T-helper 1 cell treated with Interleukin-12 subunit alpha and Interleukin-12 subunit beta and Interleukin-4 antibody, amounts not matched to agents 30 μg/mL and 1 μg/mL, for 36 hours (primary cell): ENCODE results near the gene GHRHR.

Experiments used
- H3K27ac Mint-ChIP-seq: one replicate; pipeline ENCODE4 v1.8.0; 2021; ENCODE audit warnings: mild to moderate bottlenecking, mixed read lengths
- H3K27me3 Mint-ChIP-seq: one replicate; pipeline ENCODE4 v1.8.0; 2021; ENCODE audit warnings: low read depth, mixed read lengths
- H3K36me3 Mint-ChIP-seq: one replicate; pipeline ENCODE4 v1.8.0; 2021; ENCODE audit warnings: low read depth, mixed read lengths
- H3K4me1 Mint-ChIP-seq: one replicate; pipeline ENCODE4 v1.8.0; 2021; ENCODE audit warnings: low read depth, mixed read lengths
- H3K4me3 Mint-ChIP-seq: one replicate; pipeline ENCODE4 v1.8.0; 2021; ENCODE audit warnings: mild to moderate bottlenecking, moderate library complexity, mixed read lengths
- H3K9me3 Mint-ChIP-seq: one replicate; pipeline ENCODE4 v1.8.0; 2021; ENCODE audit warnings: mixed read lengths

The GHRHR gene

DNA sequence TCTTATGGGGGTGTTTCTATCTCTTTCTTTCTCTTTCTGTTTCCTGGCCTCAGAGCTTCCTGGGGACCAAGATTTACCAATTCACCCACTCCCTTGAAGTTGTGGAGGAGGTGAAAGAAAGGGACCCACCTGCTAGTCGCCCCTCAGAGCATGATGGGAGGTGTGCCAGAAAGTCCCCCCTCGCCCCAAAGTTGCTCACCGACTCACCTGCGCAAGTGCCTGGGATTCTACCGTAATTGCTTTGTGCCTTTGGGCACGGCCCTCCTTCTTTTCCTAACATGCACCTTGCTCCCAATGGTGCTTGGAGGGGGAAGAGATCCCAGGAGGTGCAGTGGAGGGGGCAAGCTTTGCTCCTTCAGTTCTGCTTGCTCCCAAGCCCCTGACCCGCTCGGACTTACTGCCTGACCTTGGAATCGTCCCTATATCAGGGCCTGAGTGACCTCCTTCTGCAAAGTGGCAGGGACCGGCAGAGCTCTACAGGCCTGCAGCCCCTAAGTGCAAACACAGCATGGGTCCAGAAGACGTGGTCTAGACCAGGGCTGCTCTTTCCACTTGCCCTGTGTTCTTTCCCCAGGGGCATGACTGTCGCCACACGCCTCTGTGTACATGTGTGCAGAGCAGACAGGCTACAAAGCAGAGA is 39.9 kb upstream of the GHRHR start:
- Mint-ChIP-seq H3K4me1 (no peaks in the 10 kb centered on the region), H3K27me3 (no peaks in the 10 kb centered on the region), H3K4me3 (no peak overlapping the region), H3K27ac (no peak overlapping the region), H3K36me3 (no peaks in the 10 kb centered on the region), H3K9me3 (peaks cover 5% of the 10 kb centered on the region)

DNA sequence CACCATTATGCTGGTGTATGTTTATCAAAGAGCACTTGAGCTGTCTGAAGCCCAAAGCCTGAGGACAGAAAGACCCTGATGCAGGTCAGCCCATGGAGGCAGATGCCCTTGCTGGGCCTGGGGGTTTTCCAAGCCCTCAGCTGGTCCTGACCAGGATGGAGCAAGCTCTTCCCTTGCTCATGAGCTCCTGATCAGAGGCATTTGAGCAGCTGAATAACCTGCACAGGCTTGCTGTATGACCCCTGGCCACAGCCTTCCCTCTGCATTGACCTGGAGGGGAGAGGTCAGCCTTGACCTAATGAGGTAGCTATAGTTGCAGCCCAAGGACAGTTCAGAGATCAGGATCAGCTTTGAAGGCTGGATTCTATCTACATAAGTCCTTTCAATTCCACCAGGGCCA is 39.1 kb upstream of the GHRHR start:
- Mint-ChIP-seq H3K4me1 (no peaks in the 10 kb centered on the region), H3K27ac (no peak overlapping the region), H3K4me3 (no peak overlapping the region), H3K27me3 (no peaks in the 10 kb centered on the region), H3K36me3 (no peaks in the 10 kb centered on the region), H3K9me3 (peaks cover 5% of the 10 kb centered on the region)

DNA sequence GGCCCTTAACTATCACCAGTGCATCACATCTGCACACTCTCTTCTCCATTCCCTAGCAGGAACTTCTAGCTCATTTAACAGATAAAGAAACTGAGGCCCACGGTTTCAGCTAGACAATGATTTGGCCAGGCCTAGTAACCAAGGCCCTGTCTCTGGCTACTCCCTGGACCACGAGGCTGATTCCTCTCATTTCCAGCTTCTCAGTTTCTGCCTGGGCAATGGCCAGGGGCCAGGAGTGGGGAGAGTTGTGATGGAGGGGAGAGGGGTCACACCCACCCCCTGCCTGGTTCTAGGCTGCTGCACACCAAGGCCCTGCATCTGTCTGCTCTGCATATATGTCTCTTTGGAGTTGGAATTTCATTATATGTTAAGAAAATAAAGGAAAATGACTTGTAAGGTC is 38.6 kb upstream of the GHRHR start:
- H3K4me1 Mint-ChIP-seq = no peaks in the 10 kb centered on the region
- no peaks in the 10 kb centered on the region for H3K27me3 Mint-ChIP-seq
- H3K27ac Mint-ChIP-seq = no peak overlapping the region
- no peaks in the 10 kb centered on the region for H3K36me3 Mint-ChIP-seq
- peaks cover 5% of the 10 kb centered on the region for H3K9me3 Mint-ChIP-seq
- H3K4me3 Mint-ChIP-seq = no peak overlapping the region

DNA sequence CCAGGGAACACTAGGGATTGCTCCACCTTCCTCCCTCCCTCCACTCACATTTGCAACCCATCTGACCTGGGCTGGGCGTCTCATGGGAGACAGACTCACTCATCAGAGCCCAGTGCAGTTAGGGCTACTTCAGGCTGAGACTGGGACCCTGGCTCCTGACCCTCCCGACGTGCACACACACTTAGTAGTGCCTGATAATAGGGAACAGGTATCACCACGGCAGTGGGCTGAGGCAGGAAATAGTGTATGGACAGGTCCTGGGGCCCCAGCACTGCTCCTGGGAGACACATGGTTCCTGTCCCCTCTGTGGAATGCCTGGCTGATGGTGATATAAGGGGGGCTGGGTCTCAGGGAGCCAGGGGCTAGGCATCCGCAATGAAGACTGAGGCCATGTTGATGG is 37.8 kb upstream of the GHRHR start:
- Mint-ChIP-seq H3K9me3 (peaks cover 5% of the 10 kb centered on the region), H3K36me3 (no peaks in the 10 kb centered on the region), H3K27ac (no peak overlapping the region), H3K4me3 (no peak overlapping the region), H3K27me3 (no peaks in the 10 kb centered on the region), H3K4me1 (no peaks in the 10 kb centered on the region)

DNA sequence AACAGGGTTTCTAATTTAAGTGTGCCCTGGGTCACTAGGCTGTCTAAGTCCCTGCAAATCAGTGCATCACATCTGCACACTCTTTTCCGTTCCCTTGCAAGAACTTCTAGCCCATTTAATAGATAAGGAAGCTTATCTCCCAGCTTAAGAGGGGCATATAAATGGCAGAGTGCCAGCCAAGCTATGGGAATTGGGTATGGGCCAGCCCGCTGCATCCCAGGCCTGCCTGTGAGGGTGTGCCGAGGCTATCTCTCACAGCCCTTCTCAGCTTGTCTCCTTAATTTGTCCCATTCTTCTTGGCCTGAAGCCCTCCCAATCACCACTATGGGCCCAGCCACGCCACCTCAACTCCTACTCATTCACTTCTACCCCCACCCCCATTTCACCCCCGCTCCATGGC is 37.4 kb upstream of the GHRHR start:
- Mint-ChIP-seq H3K4me3 (no peak overlapping the region), H3K27ac (no peak overlapping the region), H3K9me3 (peaks cover 5% of the 10 kb centered on the region), H3K36me3 (no peaks in the 10 kb centered on the region), H3K27me3 (no peaks in the 10 kb centered on the region), H3K4me1 (no peaks in the 10 kb centered on the region)

DNA sequence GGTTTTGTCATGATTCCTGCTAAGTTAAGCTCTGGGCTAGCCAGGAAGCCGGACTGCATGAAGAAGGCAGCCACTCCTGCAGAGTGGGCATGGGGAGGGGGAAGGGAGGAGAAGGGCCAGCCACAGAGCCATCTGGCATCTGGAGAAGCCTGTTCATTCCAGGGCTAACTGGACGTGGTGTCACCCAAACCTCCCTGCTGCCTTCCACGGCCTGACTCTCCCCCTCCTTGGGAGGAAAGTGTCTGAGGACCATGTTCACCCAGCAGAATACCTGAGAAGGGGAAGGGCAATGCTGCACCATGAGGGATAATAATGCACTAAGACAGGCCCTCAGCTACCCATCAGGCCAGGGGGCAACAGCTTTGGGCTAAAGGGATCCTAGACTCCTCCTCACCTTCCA is 36.7 kb upstream of the GHRHR start:
- peaks cover 5% of the 10 kb centered on the region for H3K9me3 Mint-ChIP-seq
- no peak overlapping the region for H3K27ac Mint-ChIP-seq
- H3K27me3 Mint-ChIP-seq = no peaks in the 10 kb centered on the region
- no peak overlapping the region for H3K4me3 Mint-ChIP-seq
- H3K36me3 Mint-ChIP-seq = no peaks in the 10 kb centered on the region
- H3K4me1 Mint-ChIP-seq = no peaks in the 10 kb centered on the region

DNA sequence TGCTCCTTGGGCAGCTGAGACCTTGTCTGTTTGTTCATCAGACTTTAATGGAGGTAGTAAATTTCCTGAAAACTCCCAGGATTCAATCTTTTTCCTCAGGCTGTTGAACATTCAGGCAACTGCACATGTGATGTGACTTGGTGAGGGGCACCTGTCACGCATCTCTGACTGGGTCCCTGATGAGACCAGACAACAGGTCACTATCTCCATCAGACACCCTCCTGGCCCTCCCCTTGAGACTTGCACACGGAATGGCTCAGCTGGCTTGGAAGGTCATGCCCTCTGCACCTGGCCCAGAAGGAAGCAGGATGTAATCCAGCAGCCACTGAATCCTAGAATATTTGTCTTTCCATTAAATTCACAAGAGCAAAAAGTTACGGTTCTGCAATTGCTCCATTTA is 36.2 kb upstream of the GHRHR start:
- no peaks in the 10 kb centered on the region for H3K4me1 Mint-ChIP-seq
- H3K27me3 Mint-ChIP-seq = no peaks in the 10 kb centered on the region
- no peak overlapping the region for H3K4me3 Mint-ChIP-seq
- H3K9me3 Mint-ChIP-seq = peaks cover 5% of the 10 kb centered on the region
- H3K36me3 Mint-ChIP-seq = no peaks in the 10 kb centered on the region
- H3K27ac Mint-ChIP-seq = no peak overlapping the region

DNA sequence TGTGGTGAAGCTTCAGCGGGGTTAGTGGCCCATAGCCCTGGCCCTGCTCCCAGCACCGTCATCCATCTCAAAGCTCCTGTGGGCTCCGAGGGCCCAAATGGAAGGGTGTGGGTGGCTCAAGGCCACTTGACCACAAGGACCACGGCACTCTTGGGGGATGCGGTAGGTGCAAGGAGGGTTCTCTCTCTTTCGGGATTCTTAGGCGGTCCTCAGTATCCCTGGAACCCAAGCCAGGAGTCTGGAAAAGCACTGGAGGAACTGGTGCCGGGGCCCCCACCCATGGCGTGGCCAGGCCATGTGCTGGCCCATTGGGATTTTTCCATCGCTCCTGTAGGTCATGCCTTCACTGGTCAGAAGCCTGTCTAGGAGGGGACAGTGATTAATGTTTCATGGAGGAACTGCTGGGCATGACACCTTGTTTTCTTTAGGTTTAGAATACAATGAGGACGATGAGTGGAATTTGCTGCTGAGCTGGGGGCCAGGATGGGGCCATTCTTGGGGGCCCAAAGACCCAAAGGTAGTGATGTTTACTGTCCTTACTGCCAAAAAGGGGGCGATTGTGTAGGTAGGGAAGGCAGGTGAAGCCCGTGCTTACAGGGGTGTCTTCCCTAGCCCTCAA is 35.4 kb upstream of the GHRHR start:
- Mint-ChIP-seq H3K36me3 (no peaks in the 10 kb centered on the region), H3K27ac (no peak overlapping the region), H3K4me3 (no peak overlapping the region), H3K27me3 (no peaks in the 10 kb centered on the region), H3K4me1 (no peaks in the 10 kb centered on the region), H3K9me3 (peaks cover 5% of the 10 kb centered on the region)

DNA sequence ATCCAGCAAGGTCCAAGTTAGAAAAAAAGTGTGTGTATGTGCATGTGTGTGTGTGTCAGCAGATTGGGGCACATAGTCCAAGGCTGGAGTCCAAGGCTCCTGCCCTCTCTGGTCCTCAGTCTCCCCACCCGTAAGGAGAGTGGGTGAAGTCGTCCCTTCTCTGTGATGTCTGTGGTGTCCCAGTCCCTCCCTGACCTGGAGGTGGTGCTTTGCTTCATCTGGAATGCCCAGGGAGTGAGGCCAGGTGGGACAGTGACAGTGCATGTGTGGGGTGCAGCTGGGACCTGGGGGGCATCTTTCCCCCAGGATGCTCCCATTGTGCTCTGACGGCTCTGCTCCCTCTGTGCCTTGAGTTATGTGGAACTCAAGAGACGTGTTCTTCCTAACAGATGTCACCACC is 34.1 kb upstream of the GHRHR start:
- no peaks in the 10 kb centered on the region for H3K36me3 Mint-ChIP-seq
- H3K9me3 Mint-ChIP-seq = peaks cover 5% of the 10 kb centered on the region
- no peaks in the 10 kb centered on the region for H3K27me3 Mint-ChIP-seq
- no peak overlapping the region for H3K4me3 Mint-ChIP-seq
- H3K27ac Mint-ChIP-seq = no peak overlapping the region
- no peaks in the 10 kb centered on the region for H3K4me1 Mint-ChIP-seq

DNA sequence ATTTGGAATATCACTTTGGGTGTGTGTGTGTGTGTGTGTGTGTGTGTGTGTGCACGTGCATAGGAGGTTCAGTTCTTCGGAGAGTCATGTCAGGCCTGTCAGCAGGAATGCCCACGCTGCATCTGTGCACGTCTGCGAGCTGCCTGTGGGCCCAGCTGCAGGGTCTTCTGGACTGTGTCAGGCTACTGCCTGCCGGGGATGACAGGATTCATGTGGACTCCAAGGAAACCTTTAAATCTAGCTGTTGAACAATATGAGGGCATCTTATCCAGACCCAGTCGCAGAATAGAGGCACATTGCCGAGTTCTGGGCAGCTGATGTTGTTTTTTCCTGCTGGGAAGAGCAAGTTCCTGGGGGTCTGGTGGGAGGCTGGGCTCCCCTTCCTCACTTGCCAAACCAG is 33.1 kb upstream of the GHRHR start:
- no peak overlapping the region for H3K4me3 Mint-ChIP-seq
- H3K27me3 Mint-ChIP-seq = no peaks in the 10 kb centered on the region
- no peaks in the 10 kb centered on the region for H3K36me3 Mint-ChIP-seq
- peaks cover 5% of the 10 kb centered on the region for H3K9me3 Mint-ChIP-seq
- H3K4me1 Mint-ChIP-seq = no peaks in the 10 kb centered on the region
- no peak overlapping the region for H3K27ac Mint-ChIP-seq

DNA sequence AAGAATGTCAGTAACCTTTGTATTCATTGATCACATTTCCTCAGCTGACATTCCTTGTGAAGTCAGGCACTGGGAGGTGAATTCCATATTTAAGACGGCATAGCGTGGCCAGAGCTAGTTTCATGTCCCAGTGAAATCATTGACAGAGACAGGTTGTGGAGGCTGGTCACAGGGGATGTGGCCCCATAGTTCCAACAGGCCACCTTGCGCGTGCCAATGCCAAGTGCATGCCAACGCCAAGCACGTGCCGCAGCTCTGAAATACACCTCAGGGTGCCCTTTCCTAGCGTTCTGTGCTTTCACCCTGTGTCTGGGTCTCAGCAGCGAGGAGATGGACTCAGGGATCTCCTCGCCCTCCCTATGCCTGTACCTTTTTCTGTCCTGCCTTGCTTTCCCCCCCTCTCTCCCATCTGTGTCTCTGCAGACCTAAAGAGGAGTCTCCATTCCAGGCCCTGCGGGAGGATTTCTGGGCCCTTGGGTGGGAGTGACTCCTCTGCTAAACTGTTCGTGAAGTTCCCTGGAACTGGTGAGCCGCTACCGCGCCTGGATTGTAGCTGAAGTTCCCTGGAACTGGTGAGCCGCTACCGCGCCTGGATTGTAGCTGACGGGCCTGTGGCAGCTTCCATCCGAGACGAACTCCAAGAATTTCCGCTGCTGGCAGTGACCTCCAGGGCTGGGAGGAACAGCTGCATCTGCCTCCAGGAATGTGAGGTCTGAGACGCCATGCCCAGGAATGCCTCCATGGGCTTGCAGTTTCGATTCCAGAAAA is 32.4 kb upstream of the GHRHR start:
- no peaks in the 10 kb centered on the region for H3K36me3 Mint-ChIP-seq
- H3K27me3 Mint-ChIP-seq = peaks cover 2% of the 10 kb centered on the region
- H3K4me1 Mint-ChIP-seq = no peaks in the 10 kb centered on the region
- H3K27ac Mint-ChIP-seq = no peak overlapping the region
- H3K4me3 Mint-ChIP-seq = no peak overlapping the region
- H3K9me3 Mint-ChIP-seq = peaks cover 5% of the 10 kb centered on the region

DNA sequence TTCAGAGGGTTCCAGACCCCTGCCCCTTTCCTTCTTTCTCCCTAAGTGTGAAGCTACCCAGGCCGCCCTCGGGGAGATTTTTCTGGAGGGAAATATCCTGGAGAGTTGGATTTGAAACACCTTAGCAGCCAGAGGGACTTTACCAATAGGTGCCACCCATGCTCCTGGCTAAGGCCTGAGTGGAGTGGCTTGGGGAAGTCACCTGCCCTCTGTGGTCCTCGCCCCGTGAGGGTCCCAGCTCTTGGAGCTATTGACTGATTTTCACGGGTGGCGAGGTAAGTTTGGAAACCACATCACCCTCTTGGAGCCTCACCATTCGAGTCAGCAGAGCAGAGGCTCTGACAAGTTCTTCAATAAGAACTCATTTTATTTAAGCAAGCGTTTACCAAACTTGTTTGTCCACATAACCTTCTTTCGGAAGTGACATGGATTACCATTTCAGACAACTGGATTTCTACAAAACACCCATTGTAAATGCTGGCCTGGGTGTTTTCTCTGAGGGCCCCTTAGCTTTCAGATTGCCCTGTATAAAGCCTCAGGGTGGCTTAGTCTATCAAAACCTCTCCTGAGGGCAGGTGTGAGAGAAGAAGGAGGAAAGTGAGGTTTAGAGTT is 31.7 kb upstream of the GHRHR start:
- Mint-ChIP-seq H3K4me3 (no peak overlapping the region), H3K36me3 (no peaks in the 10 kb centered on the region), H3K4me1 (no peaks in the 10 kb centered on the region)

DNA sequence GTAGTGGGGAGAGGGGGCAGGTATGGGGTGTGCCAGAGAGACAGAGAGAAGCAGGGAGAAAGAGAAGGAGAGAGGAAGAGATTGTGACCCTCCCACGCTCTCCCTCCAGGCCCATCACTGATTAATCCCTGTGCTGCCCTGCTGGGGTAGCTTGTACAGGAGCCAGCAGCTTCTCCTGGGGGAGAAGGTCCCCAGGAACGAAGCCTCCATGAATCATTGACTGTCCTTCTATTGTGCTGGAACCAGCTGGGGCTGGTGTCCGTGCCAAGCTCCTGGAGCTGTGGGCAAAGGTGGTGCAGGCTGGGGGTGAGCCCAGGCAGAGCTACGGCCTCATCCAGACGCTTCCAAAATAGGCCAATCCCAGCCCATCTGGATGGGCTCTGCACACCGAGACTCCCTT is 31.2 kb upstream of the GHRHR start:
- Mint-ChIP-seq H3K9me3 (no peaks in the 10 kb centered on the region), H3K36me3 (no peaks in the 10 kb centered on the region), H3K27ac (no peak overlapping the region), H3K4me1 (no peaks in the 10 kb centered on the region), H3K4me3 (no peak overlapping the region), H3K27me3 (peaks cover 5% of the 10 kb centered on the region)

More for the DNA sequence above, 31.7 kb upstream of the GHRHR start:
- Mint-ChIP-seq H3K9me3 (no peaks in the 10 kb centered on the region), H3K27me3 (peaks cover 3% of the 10 kb centered on the region), H3K27ac (no peak overlapping the region)

DNA sequence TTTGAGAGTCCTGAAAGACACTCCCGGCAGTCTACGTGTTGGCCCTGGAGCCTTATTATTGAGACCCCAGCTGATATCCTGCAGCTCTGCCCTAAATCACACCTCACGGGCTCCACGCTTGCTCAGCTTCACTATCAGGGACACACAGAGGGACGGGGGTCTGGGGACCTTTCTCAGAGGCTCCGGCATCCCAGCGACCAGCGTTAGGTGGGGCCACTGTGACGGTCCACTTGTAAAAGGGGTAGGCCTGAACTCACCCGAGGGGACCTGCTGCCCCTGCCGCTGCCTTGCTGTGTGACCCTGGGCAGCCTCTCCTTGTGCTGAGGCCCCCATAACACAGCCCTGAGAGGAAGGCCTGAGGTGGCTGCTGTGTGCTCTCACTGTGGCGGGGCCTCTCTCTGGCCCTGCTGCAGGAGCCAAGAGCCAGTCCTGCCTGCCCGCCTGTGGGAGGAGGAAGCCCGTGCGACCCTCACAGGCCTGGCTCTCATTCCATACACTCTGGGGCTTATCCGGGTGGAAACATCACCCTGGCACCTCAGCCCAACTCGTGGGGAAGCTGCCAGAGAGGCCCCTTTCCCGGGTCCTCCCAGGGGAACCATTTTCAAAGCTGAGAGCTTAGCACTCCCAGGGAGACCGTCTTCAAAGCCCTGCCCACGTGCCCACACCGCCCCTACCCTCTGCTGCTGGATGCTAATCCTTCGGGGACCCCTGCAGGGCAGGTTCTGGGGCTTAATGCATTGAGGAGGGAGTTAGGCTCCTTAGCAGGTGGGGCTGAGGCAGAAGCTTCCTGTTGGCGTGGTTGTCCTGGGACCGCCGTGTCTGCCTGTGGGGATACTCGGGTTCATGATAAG is 30.4 kb upstream of the GHRHR start:
- H3K4me1 Mint-ChIP-seq = no peaks in the 10 kb centered on the region
- H3K27ac Mint-ChIP-seq = no peak overlapping the region
- H3K27me3 Mint-ChIP-seq = peaks cover 10% of the 10 kb centered on the region
- H3K36me3 Mint-ChIP-seq = no peaks in the 10 kb centered on the region
- no peaks in the 10 kb centered on the region for H3K9me3 Mint-ChIP-seq
- H3K4me3 Mint-ChIP-seq = no peak overlapping the region
